GM12875 (cell line): ENCODE results near the gene PRSS36.

ENCODE experiments used
- H3K4me3 ChIP-seq: one replicate; pipeline ENCODE4 v1.5.1; 2011; ENCODE audit warnings: low read depth, low read length, control low read depth
- TF ChIP-seq, protein P1 (sequence below): IDR thresholded peaks from 2 replicates; pipeline ENCODE4 v1.5.1; 2011; ENCODE audit warnings: low read depth, mild to moderate bottlenecking, control low read depth, inconsistent platforms, low read length, moderate library complexity, borderline replicate concordance; ENCODE audit not compliant: insufficient read depth

The PRSS36 gene

DNA sequence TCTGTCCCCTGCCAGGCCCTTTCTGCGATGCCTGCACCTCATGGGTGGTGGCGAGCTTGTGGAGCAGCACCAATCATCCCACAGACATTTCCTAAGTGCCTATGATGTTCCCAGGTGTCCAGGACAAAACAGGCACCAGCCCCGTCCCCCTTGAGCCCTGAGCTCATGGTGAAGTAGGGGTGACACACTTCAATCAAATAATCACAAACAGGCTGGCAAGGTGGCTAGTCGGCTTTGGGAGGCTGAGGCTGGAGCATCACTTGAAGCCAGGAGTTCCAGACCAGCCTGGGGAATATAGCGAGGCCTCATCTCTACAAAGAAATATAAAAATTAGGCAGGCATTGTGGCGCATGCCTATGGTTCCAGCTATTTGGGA is 13.6 kb downstream of the PRSS36 start:
- TF ChIP-seq, protein P1, sequence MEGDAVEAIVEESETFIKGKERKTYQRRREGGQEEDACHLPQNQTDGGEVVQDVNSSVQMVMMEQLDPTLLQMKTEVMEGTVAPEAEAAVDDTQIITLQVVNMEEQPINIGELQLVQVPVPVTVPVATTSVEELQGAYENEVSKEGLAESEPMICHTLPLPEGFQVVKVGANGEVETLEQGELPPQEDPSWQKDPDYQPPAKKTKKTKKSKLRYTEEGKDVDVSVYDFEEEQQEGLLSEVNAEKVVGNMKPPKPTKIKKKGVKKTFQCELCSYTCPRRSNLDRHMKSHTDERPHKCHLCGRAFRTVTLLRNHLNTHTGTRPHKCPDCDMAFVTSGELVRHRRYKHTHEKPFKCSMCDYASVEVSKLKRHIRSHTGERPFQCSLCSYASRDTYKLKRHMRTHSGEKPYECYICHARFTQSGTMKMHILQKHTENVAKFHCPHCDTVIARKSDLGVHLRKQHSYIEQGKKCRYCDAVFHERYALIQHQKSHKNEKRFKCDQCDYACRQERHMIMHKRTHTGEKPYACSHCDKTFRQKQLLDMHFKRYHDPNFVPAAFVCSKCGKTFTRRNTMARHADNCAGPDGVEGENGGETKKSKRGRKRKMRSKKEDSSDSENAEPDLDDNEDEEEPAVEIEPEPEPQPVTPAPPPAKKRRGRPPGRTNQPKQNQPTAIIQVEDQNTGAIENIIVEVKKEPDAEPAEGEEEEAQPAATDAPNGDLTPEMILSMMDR: no peak
- no peak overlapping the region for H3K4me3 ChIP-seq

GRCh38 chr16:31135535-31136286 is 14.2 kb downstream of the PRSS36 start, which contains the start of gene PRSS8:
Gene PRSS8 (minus strand): TSS chr16:31135727. CDS start chr16:31135498, 229 bp downstream.
- TF ChIP-seq, protein P1: no peak
- no peak within 1 kb of the TSS for H3K4me3 ChIP-seq

DNA sequence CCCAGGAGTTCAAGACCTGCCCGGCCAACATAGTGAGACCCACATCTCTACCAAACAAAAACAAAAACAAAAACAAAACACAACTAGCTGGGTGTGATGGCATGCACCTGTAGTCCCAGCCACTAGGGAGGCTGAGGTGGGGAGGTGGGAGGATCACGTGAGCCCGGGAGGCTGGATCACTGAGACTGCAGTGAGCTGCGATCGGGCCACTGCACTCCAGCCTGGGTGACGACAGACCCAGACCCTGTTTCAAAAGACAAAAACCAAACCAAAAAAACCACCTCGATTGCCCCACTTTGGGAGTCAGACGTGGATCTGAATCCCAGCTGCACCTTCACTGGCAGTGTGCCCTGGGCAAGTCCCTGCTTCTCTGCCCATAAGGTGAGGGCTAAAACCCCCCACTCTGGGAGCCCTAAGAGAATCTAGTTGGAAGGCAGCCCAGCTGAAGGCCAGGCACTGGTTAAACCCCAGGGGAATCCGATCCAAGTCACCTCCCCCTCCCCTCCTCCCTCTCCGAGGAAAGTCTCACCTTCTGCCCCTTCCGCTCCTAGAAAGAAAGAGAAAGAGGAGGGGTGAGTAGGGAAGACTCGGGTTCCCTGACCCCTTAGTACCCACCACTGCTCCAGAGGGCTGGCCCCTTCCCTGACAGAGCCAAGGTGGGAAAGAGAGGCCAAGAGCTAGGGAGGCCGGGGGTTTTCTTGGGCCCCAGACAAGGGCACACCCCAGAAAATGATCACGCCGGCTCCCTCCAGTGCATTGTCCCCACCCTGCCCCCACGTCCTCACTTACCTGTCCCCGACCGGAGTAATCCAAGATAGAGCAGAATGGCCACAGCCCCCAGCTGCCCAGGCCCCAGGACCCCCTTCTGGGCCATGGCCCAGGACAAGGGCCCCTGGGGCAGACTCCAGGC is 15.0 kb downstream of the PRSS36 start:
- TF ChIP-seq, protein P1: no peak
- H3K4me3 ChIP-seq: no peak overlapping the region

GRCh38 chr16:31134091-31134571 is 15.7 kb downstream of the PRSS36 start:
- H3K4me3 ChIP-seq: no peak overlapping the region
- TF ChIP-seq, protein P1: no peak

- no peak overlapping the region for H3K4me3 ChIP-seq
- TF ChIP-seq, protein P1: no peak
These were observed 16.8 kb downstream of the PRSS36 start for GRCh38 chr16:31133046-31133501.

- no peak overlapping the region for H3K4me3 ChIP-seq
- TF ChIP-seq, protein P1: no peak
These were observed 17.4 kb downstream of the PRSS36 start for GRCh38 chr16:31132303-31132979.
